GM12874 (cell line): Measurements from ENCODE around the gene DEPDC5.

ENCODE experiments used
- TF ChIP-seq, protein P1 (sequence below): IDR thresholded peaks from 2 replicates; pipeline ENCODE4 v1.5.1; 2011; ENCODE audit warnings: low read depth, mild to moderate bottlenecking, control low read depth, low read length, moderate library complexity; ENCODE audit not compliant: insufficient read depth

The DEPDC5 gene

DNA sequence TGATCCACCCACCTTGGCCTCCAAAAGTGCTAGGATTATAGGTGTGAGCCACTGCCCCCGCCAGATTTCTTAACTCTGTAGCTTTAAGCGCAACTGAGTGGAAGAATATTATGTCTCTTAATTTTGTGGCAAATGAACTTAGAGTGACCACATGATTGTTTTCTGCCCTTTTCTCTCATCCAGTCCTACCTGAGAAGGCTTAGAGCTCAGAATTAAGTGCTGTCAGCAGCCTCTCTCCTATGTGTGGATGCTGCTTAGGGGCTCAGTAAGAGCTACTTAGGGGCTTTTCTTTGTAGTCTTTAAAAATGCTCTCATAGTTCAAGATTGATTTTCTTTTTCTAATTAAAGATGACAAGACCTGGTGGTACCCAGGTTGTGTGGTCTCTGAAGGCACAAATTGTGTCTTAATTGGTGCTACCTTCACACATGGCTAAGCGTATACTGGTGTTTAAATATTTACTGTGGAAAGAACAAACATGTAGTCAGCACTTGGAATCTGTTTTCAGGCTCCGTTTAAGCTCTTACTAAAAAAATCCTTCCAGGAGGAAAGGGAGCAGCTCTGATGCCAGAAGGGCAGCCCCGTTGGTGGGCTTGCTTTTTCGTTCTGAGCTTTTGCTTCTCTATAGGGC is 59.3 kb downstream of the DEPDC5 start:
- TF ChIP-seq, protein P1, sequence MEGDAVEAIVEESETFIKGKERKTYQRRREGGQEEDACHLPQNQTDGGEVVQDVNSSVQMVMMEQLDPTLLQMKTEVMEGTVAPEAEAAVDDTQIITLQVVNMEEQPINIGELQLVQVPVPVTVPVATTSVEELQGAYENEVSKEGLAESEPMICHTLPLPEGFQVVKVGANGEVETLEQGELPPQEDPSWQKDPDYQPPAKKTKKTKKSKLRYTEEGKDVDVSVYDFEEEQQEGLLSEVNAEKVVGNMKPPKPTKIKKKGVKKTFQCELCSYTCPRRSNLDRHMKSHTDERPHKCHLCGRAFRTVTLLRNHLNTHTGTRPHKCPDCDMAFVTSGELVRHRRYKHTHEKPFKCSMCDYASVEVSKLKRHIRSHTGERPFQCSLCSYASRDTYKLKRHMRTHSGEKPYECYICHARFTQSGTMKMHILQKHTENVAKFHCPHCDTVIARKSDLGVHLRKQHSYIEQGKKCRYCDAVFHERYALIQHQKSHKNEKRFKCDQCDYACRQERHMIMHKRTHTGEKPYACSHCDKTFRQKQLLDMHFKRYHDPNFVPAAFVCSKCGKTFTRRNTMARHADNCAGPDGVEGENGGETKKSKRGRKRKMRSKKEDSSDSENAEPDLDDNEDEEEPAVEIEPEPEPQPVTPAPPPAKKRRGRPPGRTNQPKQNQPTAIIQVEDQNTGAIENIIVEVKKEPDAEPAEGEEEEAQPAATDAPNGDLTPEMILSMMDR, result no peak

DNA sequence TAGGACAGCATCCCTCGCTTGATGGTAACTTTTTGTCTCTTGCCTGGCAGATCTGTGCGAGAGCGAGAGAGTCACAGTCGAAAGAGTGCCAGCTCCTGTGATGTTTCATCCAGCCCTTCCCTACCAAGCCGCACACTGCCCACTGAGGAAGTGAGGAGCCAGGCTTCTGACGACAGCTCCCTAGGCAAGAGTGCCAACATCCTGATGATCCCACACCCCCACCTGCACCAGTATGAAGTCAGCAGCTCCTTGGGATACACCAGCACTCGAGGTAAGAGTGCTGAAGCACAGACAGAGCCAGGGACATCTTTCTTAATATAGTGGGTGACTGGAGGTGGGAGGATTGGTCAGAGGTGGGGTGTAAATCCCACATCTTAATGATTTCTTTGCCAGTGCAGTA is 61.1 kb downstream of the DEPDC5 start:
- TF ChIP-seq, protein P1, result no peak

DNA sequence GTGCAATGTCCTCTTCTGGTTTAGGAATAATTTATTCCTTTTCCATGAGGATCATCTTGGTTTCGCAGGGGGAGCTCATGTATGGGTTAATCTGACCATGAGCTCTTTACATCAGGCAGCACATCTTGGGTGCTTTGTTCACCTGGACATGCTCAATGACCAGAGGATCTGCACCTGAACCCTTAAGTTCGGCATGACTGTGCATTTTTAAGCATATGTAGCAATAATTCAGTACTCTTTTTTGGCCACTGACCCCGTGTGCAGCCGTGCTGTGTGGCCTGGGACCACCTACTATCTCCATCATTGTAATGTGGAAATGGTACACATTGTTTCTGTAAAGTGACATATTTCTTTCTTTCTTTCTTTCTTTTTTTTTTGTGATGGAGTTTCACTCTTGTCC is 62.9 kb downstream of the DEPDC5 start:
- TF ChIP-seq, protein P1, result no peak

DNA sequence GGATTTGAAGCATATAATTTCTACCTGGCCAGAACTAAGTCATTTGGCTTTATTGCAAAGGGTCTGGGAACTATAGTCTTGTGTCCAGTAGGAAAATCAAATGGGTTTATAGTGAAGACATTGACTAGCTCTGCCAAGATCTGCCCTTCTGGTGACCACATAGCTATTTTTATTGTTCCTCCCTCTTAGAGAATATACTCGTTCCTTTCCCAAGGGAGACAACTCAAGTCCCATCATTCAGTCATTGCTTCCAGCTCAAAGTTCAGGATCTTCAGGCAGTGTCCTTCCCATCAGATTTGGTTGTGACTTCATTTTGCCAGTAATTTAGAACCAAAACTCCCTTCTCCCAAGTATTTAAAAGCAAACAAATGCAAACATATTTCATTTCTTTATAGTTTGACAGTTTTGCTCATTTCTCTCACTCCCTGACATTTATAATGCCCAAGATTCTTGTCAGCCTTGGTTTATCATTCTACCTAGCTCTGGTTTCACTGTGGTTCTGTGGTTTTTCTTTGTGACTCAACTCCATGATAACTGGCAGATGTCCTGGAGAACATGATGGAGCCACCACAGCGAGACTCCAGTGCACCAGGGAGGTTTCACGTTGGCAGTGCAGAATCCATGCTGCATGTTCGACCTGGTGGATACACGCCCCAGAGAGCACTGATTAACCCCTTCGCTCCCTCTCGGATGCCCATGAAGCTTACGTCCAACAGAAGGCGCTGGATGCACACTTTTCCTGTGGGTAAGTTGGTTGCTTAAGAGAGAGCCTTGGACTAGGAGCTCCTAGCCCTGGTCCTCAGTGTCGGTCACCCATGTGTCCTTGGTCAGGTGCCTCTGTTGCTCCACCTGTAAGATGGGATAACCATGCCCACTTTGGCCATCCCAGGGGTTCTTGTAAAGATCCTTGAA is 64.9 kb downstream of the DEPDC5 start:
- TF ChIP-seq, protein P1, result no peak

DNA sequence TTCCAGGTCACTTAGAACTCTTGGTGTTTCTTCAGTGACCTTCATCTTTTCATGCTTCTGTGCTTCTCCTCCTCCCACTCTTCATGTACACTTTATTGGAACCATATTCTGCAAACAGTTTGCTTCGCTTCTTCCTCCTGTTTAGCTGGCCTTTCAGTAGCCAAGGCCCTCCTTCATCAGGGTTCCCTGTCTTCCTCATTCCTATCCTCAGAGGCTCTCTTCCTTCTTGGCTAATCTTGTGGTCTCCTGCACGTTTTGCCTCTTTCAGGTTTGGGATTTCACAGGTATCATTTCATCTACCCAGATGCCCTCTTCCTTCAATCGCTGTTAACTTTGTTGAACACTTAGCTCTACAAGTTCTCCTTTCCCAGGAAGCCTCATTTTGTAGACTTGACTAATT is 66.8 kb downstream of the DEPDC5 start:
- TF ChIP-seq, protein P1, result no peak

DNA sequence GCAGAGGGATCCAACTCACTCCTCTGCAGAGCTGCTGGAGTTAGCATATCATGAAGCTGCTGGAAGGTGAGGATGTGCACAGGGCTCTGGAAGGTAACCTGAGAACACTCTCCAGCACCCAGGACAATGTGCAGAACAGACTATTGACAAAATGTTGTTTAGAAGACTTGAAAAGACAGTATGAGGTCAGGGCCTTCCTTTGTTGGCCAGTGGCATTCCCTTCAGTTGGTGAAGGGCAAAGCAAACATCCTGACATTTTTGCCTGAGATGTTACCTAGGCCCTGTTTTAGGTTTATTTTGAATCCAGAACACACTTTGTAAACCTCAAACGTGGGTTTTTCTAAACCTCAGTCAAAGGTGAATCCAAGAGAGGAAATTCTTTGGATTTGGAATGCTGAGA is 67.8 kb downstream of the DEPDC5 start:
- TF ChIP-seq, protein P1, result no peak

DNA sequence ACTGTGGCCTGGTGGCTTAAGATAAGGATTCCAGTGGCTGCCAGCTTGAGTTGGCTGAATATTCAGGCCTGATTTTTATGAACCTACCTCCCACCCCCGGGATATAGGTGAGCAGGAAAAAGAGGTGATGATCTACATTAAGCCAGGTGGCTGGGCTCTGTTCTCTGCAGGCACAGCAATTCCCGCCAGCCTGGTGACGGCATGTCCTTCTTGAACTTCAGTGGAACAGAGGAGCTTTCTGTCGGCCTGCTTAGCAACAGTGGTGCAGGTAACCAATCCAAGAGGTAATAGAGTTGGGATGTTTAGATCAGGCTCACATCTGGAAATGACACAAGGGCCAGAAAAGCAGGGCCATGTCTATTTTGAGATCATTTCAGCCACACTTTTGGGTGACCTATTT is 68.7 kb downstream of the DEPDC5 start:
- TF ChIP-seq, protein P1, result no peak
